NCI-H510A treated with DMSO at 0.1 percent for 48 hours (cell line): Measurements from ENCODE around the gene USP20.
"Not testable (repeated sequence)": the region's sequence is repeated elsewhere in the genome, so short reads cannot be mapped to it uniquely, and the experiment has no call there.

Experiments
- DNase-seq: peaks from one replicate; lab custom pipeline; 2025; lab: John Stamatoyannopoulos, UW

The USP20 gene

GRCh38 chr9:129890718-129891299, 55.6 kb downstream of the USP20 start:
- DNase-seq, result not testable (repeated sequence)

GRCh38 chr9:129891569-129891968, 56.3 kb downstream of the USP20 start:
- no peak for DNase-seq

GRCh38 chr9:129894120-129894823, 59.0 kb downstream of the USP20 start:
- no peak for DNase-seq

GRCh38 chr9:129895376-129896268, 60.4 kb downstream of the USP20 start:
- no peak for DNase-seq

- DNase-seq, result no peak
Observed at GRCh38 chr9:129897263-129897662, 62.0 kb downstream of the USP20 start.

GRCh38 chr9:129898185-129898584, 62.9 kb downstream of the USP20 start:
- DNase-seq, result no peak

- no peak for DNase-seq
Observed at GRCh38 chr9:129899620-129900019, 64.4 kb downstream of the USP20 start.

- no peak for DNase-seq
Observed at GRCh38 chr9:129900263-129901027, 65.2 kb downstream of the USP20 start.

GRCh38 chr9:129901993-129902739, 66.9 kb downstream of the USP20 start:
- DNase-seq, result no peak

- no peak for DNase-seq
Observed at GRCh38 chr9:129902740-129903134, 67.5 kb downstream of the USP20 start.

- DNase-seq, result no peak
Observed at GRCh38 chr9:129904734-129905133, 69.5 kb downstream of the USP20 start.

GRCh38 chr9:129906298-129906697, 71.0 kb downstream of the USP20 start:
- DNase-seq, result no peak

GRCh38 chr9:129907201-129907600, 71.9 kb downstream of the USP20 start:
- no peak for DNase-seq

- DNase-seq, result no peak
Observed at GRCh38 chr9:129908906-129909305, 73.6 kb downstream of the USP20 start.

- DNase-seq, result no peak
Observed at GRCh38 chr9:129909851-129910250, 74.6 kb downstream of the USP20 start.

GRCh38 chr9:129910628-129911567, 75.6 kb downstream of the USP20 start:
- DNase-seq, result no peak

- DNase-seq, result no peak
Observed at GRCh38 chr9:129914051-129914450, 78.8 kb downstream of the USP20 start.

GRCh38 chr9:129916707-129917106, 81.4 kb downstream of the USP20 start:
- DNase-seq, result no peak

GRCh38 chr9:129918296-129918950, 83.2 kb downstream of the USP20 start:
- DNase-seq, result no peak

- no peak for DNase-seq
Observed at GRCh38 chr9:129919277-129919676, 84.0 kb downstream of the USP20 start.
